OCI-LY7 (cell line): ENCODE results near the gene MAT2B. TPM values are rescaled to one million over a fixed set of nuclear protein-coding genes. Genes with fewer than 3 reads are reported as not detected.

Experiments
- BruUV-seq: library from RNA; stranded (reverse); fragments of 400-500 nt; replicated peaks from 2 replicates; lab custom pipeline; 2021; lab: Mats Ljungman, UMichigan
- CTCF ChIA-PET: fragments of 300-600 bp; sonication (Branson Sonifier 250); formaldehyde crosslinking; loops from one replicate; lab custom pipeline; 2022; ENCODE audit warnings: antibody characterized with exemption; ENCODE audit not compliant: unreplicated experiment; lab: Charles Lee
- POLR2A ChIA-PET: fragments of 300-600 bp; sonication (Branson Sonifier 250); formaldehyde crosslinking; loops from one replicate; lab custom pipeline; 2022; ENCODE audit warnings: antibody characterized with exemption; lab: Charles Lee
- DNase-seq: peaks from one replicate; pipeline ENCODE4 v3.0.0-alpha.2; 2015; ENCODE audit warnings: low spot score
- H2AFZ ChIP-seq: fragments of 200-600 bp; sonication (generic), shearing (Covaris generic); 2 replicates; pipeline ENCODE4 v1.6.1; 2014; ENCODE audit warnings: mild to moderate bottlenecking, antibody characterized with exemption, low read length, moderate library complexity
- H3K27ac ChIP-seq: fragments of 200-600 bp; sonication (generic); 2 replicates; pipeline ENCODE4 v1.5.1; 2014; ENCODE audit warnings: mixed run types, low read depth, mild to moderate bottlenecking, moderate library complexity, low read length, inconsistent platforms; ENCODE audit not compliant: poor library complexity, severe bottlenecking
- H3K36me3 ChIP-seq: fragments of 200-600 bp; sonication (generic); 2 replicates; pipeline ENCODE4 v1.6.1; 2014; ENCODE audit warnings: mild to moderate bottlenecking, antibody characterized with exemption, low read length, moderate library complexity, mixed read lengths; ENCODE audit not compliant: insufficient read depth
- H3K4me1 ChIP-seq: fragments of 200-600 bp; sonication (generic); 2 replicates; pipeline ENCODE4 v1.5.1; 2014; ENCODE audit warnings: mild to moderate bottlenecking, low read length; ENCODE audit not compliant: insufficient read depth, poor library complexity, severe bottlenecking
- H3K4me2 ChIP-seq: fragments of 200-600 bp; sonication (generic); 2 replicates; pipeline ENCODE4 v1.6.1; 2014; ENCODE audit warnings: mild to moderate bottlenecking, low read length
- H3K4me3 ChIP-seq: fragments of 200-600 bp; sonication (generic); 2 replicates; pipeline ENCODE4 v1.5.1; 2014; ENCODE audit warnings: mild to moderate bottlenecking, low read depth, low read length; ENCODE audit not compliant: poor library complexity, severe bottlenecking
- H3K79me2 ChIP-seq: fragments of 200-600 bp; sonication (generic); 2 replicates; pipeline ENCODE4 v1.6.1; 2016; ENCODE audit warnings: low read depth, mild to moderate bottlenecking, low read length, moderate library complexity, mixed read lengths; ENCODE audit not compliant: insufficient read depth
- H3K9me2 ChIP-seq: fragments of 200-600 bp; sonication (generic); 2 replicates; pipeline ENCODE4 v1.6.1; 2016; ENCODE audit warnings: mild to moderate bottlenecking, low read length, mixed read lengths; ENCODE audit not compliant: insufficient read depth
- H3K9me3 ChIP-seq: fragments of 200-600 bp; sonication (generic); 2 replicates; pipeline ENCODE4 v1.6.1; 2014; ENCODE audit warnings: mild to moderate bottlenecking, mixed run types, low read length, mixed read lengths
- H4K20me1 ChIP-seq: fragments of 200-600 bp; sonication (generic); 2 replicates; pipeline ENCODE4 v1.6.1; 2014; ENCODE audit warnings: mild to moderate bottlenecking, antibody characterized with exemption, low read length, moderate library complexity, mixed read lengths; ENCODE audit not compliant: insufficient read depth
- EZH2phosphoT487 ChIP-seq: fragments of 200-600 bp; sonication (generic); IDR thresholded peaks from 2 replicates; pipeline ENCODE4 v1.6.1; 2018; ENCODE audit warnings: low read depth, borderline replicate concordance, mild to moderate bottlenecking, mixed run types, antibody characterized with exemption, low read length, moderate library complexity, mixed read lengths
- intact Hi-C: fragments of 100-400 bp; cut with micrococcal nuclease; formaldehyde crosslinking; loops from one replicate; pipeline ENCODE4 v1.10.0; 2022; ENCODE audit not compliant: unreplicated experiment
- total RNA-seq, 2 experiments: library from RNA; depleted of rRNA in 1 of 2; stranded (reverse); fragments of >200 nt in 1 of 2; shearing (Covaris generic) in 1 of 2; gene quantifications; 2 replicates each; pipeline ENCODE4 v1.2.3, GENCODE V29; 2014 to 2022
- TF ChIP-seq, protein P1 (sequence below): fragments of 200-600 bp; sonication (generic); conservative IDR thresholded peaks from 2 replicates; pipeline ENCODE4 v1.5.1; 2014; ENCODE audit warnings: mild to moderate bottlenecking, antibody characterized with exemption, low read length, moderate library complexity, mixed read lengths

The MAT2B gene
- total RNA-seq, 2 experiments from 2014 or later = 35.0 to 52.5 TPM

DNA sequence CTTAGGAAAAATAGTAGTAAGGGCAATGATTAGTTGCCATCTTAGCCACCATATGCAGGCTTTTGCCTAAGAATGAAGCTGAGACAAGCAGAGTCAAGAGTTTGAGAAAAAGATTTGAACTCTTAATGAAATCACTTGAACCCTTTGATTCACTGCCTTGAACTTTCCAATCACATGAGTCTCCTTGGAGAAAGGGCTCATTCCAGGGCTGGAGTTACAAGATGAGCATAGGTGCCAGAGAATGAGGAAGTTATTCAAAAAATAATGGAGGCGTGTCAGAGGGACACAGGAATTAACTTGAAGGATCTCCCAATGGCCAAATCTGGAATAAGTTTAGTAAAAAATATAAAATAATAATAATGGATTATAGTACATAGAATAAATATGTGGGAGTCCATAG, 35.3 kb downstream of the MAT2B start:
- H3K4me3 ChIP-seq = no peak overlapping the region
- no peak for DNase-seq
- TF ChIP-seq EZH2phosphoT487 = no peak
- TF ChIP-seq, protein P1, sequence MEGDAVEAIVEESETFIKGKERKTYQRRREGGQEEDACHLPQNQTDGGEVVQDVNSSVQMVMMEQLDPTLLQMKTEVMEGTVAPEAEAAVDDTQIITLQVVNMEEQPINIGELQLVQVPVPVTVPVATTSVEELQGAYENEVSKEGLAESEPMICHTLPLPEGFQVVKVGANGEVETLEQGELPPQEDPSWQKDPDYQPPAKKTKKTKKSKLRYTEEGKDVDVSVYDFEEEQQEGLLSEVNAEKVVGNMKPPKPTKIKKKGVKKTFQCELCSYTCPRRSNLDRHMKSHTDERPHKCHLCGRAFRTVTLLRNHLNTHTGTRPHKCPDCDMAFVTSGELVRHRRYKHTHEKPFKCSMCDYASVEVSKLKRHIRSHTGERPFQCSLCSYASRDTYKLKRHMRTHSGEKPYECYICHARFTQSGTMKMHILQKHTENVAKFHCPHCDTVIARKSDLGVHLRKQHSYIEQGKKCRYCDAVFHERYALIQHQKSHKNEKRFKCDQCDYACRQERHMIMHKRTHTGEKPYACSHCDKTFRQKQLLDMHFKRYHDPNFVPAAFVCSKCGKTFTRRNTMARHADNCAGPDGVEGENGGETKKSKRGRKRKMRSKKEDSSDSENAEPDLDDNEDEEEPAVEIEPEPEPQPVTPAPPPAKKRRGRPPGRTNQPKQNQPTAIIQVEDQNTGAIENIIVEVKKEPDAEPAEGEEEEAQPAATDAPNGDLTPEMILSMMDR = no peak
- ChIA-PET POLR2A (no interaction called here), CTCF (no interaction called here)
- no peak overlapping the region for H3K4me2 ChIP-seq
- H3K36me3 ChIP-seq = no peaks in the 10 kb centered on the region
- H4K20me1 ChIP-seq = no peaks in the 10 kb centered on the region
- H3K27ac ChIP-seq = no peak overlapping the region
- H3K79me2 ChIP-seq = no peaks in the 10 kb centered on the region
- BruUV-seq = no TSS peak
- no peaks in the 10 kb centered on the region for H3K9me3 ChIP-seq
- H2AFZ ChIP-seq = no peak overlapping the region
- no peaks in the 10 kb centered on the region for H3K9me2 ChIP-seq
- H3K4me1 ChIP-seq = no peaks in the 10 kb centered on the region
- intact Hi-C loops = no loop called here

DNA sequence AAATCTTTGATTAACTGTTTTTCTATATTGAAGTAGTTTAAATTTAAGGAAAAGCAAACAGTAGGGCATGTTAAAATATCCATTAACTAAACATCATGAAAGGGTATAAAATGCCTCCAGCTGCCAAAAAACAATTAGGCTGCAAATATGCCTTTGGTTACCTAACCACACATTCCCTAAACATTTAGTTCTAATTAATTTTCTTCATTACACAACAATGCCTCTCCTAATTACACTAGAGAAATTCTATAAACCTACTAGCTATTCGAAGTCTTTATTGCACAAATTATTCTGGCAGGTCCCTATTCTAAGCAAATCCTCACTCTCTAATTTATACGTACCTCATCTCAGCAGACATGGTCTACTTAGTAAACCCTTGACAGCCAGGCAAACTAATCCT, 37.4 kb downstream of the MAT2B start:
- DNase-seq = no peak
- H3K27ac ChIP-seq = no peak overlapping the region
- CTCF ChIA-PET = no interaction called here
- no peaks in the 10 kb centered on the region for H3K79me2 ChIP-seq
- H3K9me3 ChIP-seq = no peaks in the 10 kb centered on the region
- H4K20me1 ChIP-seq = no peaks in the 10 kb centered on the region
- H3K9me2 ChIP-seq = no peaks in the 10 kb centered on the region
- no peak overlapping the region for H3K4me2 ChIP-seq
- intact Hi-C loops = no loop called here
- H3K36me3 ChIP-seq = no peaks in the 10 kb centered on the region
- no peak overlapping the region for H3K4me3 ChIP-seq
- H2AFZ ChIP-seq = no peak overlapping the region
- no peaks in the 10 kb centered on the region for H3K4me1 ChIP-seq
- no TSS peak for BruUV-seq
- POLR2A ChIA-PET = interaction anchor here (1.1 kb wide), 1 partner anchor 10 kb away, joined by 3 read pairs; no protein-coding TSS in a partner anchor
- no peak for TF ChIP-seq EZH2phosphoT487
- TF ChIP-seq, protein P1 = no peak

- Histone ChIP-seq H3K4me2 (no peak overlapping the region), H3K4me1 (no peaks in the 10 kb centered on the region), H3K9me2 (no peaks in the 10 kb centered on the region), H3K36me3 (no peaks in the 10 kb centered on the region), H3K4me3 (no peak overlapping the region), H2AFZ (no peak overlapping the region), H4K20me1 (no peaks in the 10 kb centered on the region), H3K27ac (no peak overlapping the region), H3K9me3 (no peaks in the 10 kb centered on the region), H3K79me2 (no peaks in the 10 kb centered on the region)
- POLR2A ChIA-PET = no interaction called here
- no TSS peak for BruUV-seq
- CTCF ChIA-PET = no interaction called here
- no peak for DNase-seq
- no peak for TF ChIP-seq EZH2phosphoT487
- TF ChIP-seq, protein P1 = no peak
- intact Hi-C loops = no loop called here
These were observed 38.6 kb downstream of the MAT2B start for GRCh38 chr5:163544041-163544440.
